RCC 7860 (cell line): ENCODE measurements around the gene AOC2.
"Not testable (repeated sequence)": the region's sequence is repeated elsewhere in the genome, so short reads cannot be mapped to it uniquely, and the experiment has no call there.

Experiments used
- DNase-seq: peaks from one replicate; pipeline ENCODE4 v3.0.0-alpha.2; 2015; ENCODE audit warnings: low spot score
- FAIRE-seq: peaks from 2 replicates; lab custom pipeline; 2012; peaks lifted over from hg19 to GRCh38; lab: Jason Lieb, UNC

AOC2 gene

GRCh38 chr17:42853004-42853403, 8.6 kb downstream of the AOC2 start:
- no peak for DNase-seq
- FAIRE-seq, result no peak

GRCh38 chr17:42853597-42853967, 9.2 kb downstream of the AOC2 start:
- FAIRE-seq (no peak), DNase-seq (no peak)

GRCh38 chr17:42853968-42854790, 9.8 kb downstream of the AOC2 start:
- FAIRE-seq (no peak), DNase-seq (no peak)

GRCh38 chr17:42855048-42855596, 10.7 kb downstream of the AOC2 start:
- no peak for FAIRE-seq

GRCh38 chr17:42856093-42856492, 11.7 kb downstream of the AOC2 start:
- FAIRE-seq, result not testable (repeated sequence)

More at GRCh38 chr17:42855048-42855596, 10.7 kb downstream of the AOC2 start:
- no peak for DNase-seq

DNA sequence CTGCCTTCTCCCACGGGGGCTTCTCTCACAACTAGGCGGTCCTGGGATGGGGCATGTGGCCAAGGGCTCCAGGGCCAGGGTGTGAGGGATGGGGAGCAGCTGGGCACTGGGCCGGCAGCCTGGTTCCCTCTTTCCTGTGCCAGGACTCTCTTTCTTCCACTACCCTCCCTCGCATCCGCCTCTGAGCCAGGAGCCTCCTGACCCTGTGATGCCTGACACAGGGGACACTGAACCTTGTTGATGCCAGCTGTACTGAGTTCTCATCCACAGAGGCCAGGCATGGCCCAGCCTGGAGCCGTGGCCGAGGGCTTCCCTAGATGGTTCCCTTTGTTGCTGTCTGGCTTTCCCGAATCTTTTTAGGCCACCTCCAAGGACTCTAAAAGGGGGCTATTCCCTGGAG, 12.1 kb downstream of the AOC2 start:
- not testable (repeated sequence) for DNase-seq, FAIRE-seq

More at GRCh38 chr17:42856093-42856492, 11.7 kb downstream of the AOC2 start:
- not testable (repeated sequence) for DNase-seq

GRCh38 chr17:42857389-42857788, 13.0 kb downstream of the AOC2 start:
- no peak for FAIRE-seq
- no peak for DNase-seq

DNA sequence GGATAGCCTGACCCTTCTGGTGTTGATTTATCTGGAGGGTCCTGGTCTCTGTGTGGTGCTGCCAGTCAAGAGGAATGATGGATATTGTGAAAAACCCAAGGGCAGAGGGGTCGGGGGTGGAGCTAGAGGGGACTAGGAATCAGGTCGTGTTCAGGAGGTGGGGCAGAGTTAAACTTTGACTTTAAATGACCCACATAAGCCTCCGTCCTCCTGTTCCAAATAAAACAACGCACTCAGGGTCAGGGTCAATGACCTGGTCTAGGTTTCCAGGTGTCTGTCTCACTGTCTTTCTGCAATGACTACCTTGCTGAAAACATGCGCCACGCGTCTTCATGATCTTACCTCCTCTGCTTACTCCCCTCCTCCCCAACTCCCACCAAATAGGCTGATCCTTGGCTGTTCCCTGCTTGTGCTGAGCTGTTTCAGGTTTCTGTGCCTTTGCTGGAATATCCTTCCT, 21.3 kb downstream of the AOC2 start:
- no peak for FAIRE-seq
- DNase-seq, result no peak

DNA sequence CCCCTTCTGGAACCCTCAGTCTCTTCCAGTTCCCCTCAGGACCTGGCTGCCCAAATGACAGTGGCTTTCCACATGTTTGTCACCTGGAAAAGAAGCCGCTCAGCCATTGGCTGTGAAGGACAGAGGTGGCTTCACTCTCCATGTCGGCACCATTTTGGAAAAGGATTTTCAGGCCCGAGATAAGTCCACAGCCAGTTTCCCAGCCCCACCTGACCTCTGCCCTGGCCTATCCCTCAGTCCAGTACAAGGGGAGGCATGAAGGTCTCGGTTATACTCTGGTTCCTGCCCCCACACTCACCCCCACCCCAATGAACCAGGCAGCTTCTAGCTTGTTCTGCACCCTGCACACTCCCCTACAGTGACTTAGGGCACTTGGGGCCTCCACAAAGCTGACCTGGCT, 21.8 kb downstream of the AOC2 start:
- FAIRE-seq, result no peak

DNA sequence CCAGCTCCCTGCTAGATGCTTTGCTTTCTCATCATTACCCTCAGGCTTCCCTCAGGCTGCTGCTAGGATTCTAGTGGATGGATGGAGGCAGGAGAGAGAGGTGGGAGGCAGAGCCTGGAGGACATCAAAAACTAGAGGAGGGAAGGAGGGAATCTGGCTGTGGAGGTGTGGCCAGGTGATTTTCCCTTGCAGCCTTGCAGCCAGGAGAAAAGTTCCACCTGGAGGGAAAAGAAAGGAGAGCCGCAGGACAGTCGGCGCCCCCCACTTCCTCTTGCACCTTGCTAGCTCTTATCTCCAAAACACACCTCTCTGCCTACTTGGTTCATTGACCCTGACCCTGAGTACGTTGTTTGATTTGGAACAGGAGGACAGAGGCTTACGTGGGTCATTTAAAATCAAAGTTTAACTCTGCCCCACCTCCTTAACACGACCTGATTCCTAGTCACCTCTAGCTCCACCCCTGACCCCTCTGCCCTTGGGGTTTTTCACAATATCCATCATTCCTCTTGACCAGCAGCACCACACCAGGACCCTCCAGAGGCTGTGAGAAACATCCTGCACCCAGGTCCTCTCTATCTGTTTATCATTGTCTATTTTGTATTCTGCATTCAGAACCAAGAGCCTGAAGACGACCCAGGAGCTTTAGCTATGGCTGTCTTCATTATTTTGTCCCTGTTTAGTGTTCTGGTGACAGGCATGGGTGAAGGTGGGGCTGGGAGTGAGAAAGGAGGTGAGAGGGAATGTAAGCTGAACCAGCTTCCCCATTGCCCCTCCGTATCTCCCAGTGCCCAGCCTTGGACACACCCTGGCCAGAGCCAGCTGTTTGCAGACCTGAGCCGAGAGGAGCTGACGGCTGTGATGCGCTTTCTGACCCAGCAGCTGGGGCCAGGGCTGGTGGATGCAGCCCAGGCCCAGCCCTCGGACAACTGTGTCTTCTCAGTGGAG, 22.5 kb downstream of the AOC2 start:
- FAIRE-seq, result no peak
- no peak for DNase-seq

More for the DNA sequence above, 21.8 kb downstream of the AOC2 start:
- no peak for DNase-seq

- FAIRE-seq, result not testable (repeated sequence)
These were observed 23.4 kb downstream of the AOC2 start for GRCh38 chr17:42867694-42868261.

DNA sequence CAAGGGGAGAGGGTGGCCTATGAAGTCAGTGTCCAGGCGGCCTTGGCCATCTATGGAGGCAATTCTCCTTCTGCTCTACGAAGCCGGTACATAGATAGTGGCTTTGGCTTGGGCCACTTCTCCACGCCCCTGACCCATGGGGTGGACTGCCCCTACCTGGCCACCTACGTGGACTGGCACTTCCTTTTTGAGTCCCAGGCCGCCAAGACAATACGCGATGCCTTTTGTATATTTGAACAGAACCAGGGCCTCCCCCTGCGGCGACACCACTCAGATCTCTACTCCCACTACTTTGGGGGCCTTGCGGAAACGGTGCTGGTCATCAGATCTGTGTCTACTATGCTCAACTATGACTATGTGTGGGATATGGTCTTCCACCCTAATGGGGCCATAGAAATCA, 24.0 kb downstream of the AOC2 start:
- DNase-seq, result no peak
- no peak for FAIRE-seq

More at GRCh38 chr17:42867694-42868261, 23.4 kb downstream of the AOC2 start:
- DNase-seq, result not testable (repeated sequence)

GRCh38 chr17:42871647-42872046, 27.3 kb downstream of the AOC2 start:
- no peak for DNase-seq
- FAIRE-seq, result no peak

- FAIRE-seq, result no peak
- no peak for DNase-seq
These were observed 28.0 kb downstream of the AOC2 start for GRCh38 chr17:42872251-42872965.

DNA sequence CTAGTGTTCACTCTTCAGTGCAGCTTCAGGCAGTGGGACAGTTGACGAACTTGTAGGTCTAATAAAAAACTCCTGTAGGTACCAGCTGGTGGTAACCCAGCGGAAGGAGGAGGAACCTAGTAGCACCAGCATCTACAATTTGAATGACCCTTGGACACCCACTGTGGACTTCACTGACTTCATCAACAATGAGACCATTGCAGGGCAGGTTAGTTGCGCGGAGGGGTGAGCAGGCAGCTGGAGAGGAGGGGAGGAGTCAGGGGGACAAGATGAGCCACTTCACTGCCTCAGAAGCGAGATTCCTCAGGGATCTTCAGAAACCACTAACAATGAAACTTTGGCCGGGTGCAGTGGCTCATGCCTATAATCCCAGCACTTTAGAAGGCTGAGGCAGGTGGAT, 28.9 kb downstream of the AOC2 start:
- DNase-seq (no peak), FAIRE-seq (no peak)

- not testable (repeated sequence) for DNase-seq
These were observed 29.7 kb downstream of the AOC2 start for GRCh38 chr17:42873932-42874695.

DNA sequence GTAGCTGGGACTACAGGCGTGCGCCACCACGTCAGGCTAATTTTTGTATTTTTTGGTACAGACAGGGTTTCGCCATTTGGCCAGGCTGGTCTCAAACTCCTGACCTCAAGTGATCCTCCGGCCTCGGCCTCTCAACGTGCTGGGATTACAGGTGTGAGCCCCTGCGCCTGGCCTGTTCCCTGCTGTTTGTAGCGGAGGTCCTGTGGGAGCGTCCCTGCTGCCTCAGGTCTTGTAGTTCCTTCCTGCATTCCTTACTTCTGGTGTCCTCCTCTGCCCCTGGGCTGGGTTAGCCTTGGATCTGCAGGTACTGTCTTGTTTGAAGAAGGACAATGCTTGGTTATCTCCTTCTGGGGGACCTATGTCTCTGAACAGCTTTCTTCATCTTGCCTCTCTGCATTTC, 32.7 kb downstream of the AOC2 start:
- no peak for FAIRE-seq
- DNase-seq, result no peak

More at GRCh38 chr17:42873932-42874695, 29.7 kb downstream of the AOC2 start:
- not testable (repeated sequence) for FAIRE-seq

GRCh38 chr17:42878123-42878880, 33.9 kb downstream of the AOC2 start:
- DNase-seq (no peak), FAIRE-seq (no peak)
